Prostate gland (tissue), 2 donors: Measurements from ENCODE around the gene EP400. TPM values are rescaled to one million over a fixed set of nuclear protein-coding genes. Genes with fewer than 3 reads are reported as not detected.

Source experiments
- DNase-seq: peaks from one replicate; pipeline ENCODE4 v3.0.0-alpha.2; 2019; ENCODE audit warnings: low spot score
- H3K27ac ChIP-seq, 2 donors: fragments of 200-600 bp; sonication (generic); 2 replicates each; pipeline ENCODE4 v1.5.1; 2017 to 2019
- H3K27me3 ChIP-seq: fragments of 200-600 bp; sonication (generic); replicated peaks from 2 replicates; pipeline ENCODE4 v1.5.1; 2019; ENCODE audit not compliant: insufficient read depth
- H3K36me3 ChIP-seq, 2 donors: fragments of 200-600 bp; sonication (generic); 1 replicate in 1 of 2; 2 replicates in 1 of 2; pipeline versions ENCODE4 v1.5.1 to v1.8.1; 2017 to 2019
- H3K4me1 ChIP-seq: fragments of 200-600 bp; sonication (generic); replicated peaks from 2 replicates; pipeline ENCODE4 v1.5.1; 2019
- H3K4me3 ChIP-seq, 2 donors: fragments of 200-600 bp; sonication (generic); 2 replicates each; pipeline ENCODE4 v1.5.1; 2017 to 2019
- H3K9me3 ChIP-seq: fragments of 200-600 bp; sonication (generic); 2 replicates; pipeline ENCODE4 v1.5.1; 2017
- CTCF ChIP-seq, 4 experiments: fragments of 200-600 bp in 2 of 4; fragments of 450-650 bp in 2 of 4; sonication (generic) in 2 of 4; IDR thresholded peaks; 1 replicate in 3 of 4; 2 replicates in 1 of 4; pipeline ENCODE4 v1.5.1; 2016 to 2019; ENCODE audit warnings: antibody characterized with exemption in 4 of 4, mild to moderate bottlenecking in 2 of 4, moderate library complexity in 2 of 4
- POLR2A ChIP-seq: fragments of 450-650 bp; IDR thresholded peaks from one replicate; pipeline ENCODE4 v1.6.1; 2016; ENCODE audit warnings: antibody characterized with exemption, mild to moderate bottlenecking
- POLR2AphosphoS5 ChIP-seq: sonication (generic); formaldehyde crosslinking; IDR thresholded peaks from one replicate; pipeline ENCODE4 v1.6.1; 2017; ENCODE audit warnings: antibody characterized with exemption
- WGBS: methylation state at CpG from one replicate; pipeline ENCODE4 v1.1.5; 2018; 5-methylcytosine and 5-hydroxymethylcytosine counted together
- intact Hi-C: fragments of 100-400 bp; cut with DNase I; formaldehyde crosslinking; loops from one replicate; pipeline ENCODE4 v1.14.2; 2022
- total RNA-seq, 2 donors: library from RNA; depleted of rRNA; stranded (reverse); fragments of >200 nt; gene quantifications; one replicate each; pipeline ENCODE4 v1.1.0, GENCODE V29; 2016

Gene EP400
- total RNA-seq, 2 donors from 2014 or later, result 22.3 to 46.2 TPM

GRCh38 chr12:132094269-132094891 lies 144.6 kb downstream of the EP400 start:
- WGBS, result 94% methylated on average over 15 of the region's 16 CpGs
- DNase-seq, result no peak
- intact Hi-C loops, result no loop called here

GRCh38 chr12:132095520-132096409 lies 146.0 kb downstream of the EP400 start:
- intact Hi-C loops, result no loop called here
- no peak overlapping the region for H3K27ac ChIP-seq
- no peak for DNase-seq
- no peaks in the 10 kb centered on the region for H3K27me3 ChIP-seq
- H3K9me3 ChIP-seq, result no peaks in the 10 kb centered on the region
- H3K4me1 ChIP-seq, result no peaks in the 10 kb centered on the region
- H3K36me3 ChIP-seq, result no peaks in the 10 kb centered on the region
- TF ChIP-seq POLR2AphosphoS5 (no peak), POLR2A (no peak), CTCF (IDR thresholded peaks at IDR 0.05) (no peak)
- no peak overlapping the region for H3K4me3 ChIP-seq
- WGBS, result 96% methylated on average over 11 of the region's 11 CpGs

More at GRCh38 chr12:132094269-132094891, 144.6 kb downstream of the EP400 start:
- Histone ChIP-seq H3K4me1 (no peaks in the 10 kb centered on the region), H3K9me3 (no peaks in the 10 kb centered on the region), H3K27ac (no peak overlapping the region), H3K4me3 (no peak overlapping the region), H3K36me3 (no peaks in the 10 kb centered on the region), H3K27me3 (no peaks in the 10 kb centered on the region)
- TF ChIP-seq POLR2A (no peak), CTCF (IDR thresholded peaks at IDR 0.05) (no peak), POLR2AphosphoS5 (no peak)

GRCh38 chr12:132099739-132100138 lies 150.0 kb downstream of the EP400 start:
- 93% methylated on average over 12 of the region's 12 CpGs for WGBS
- no peak for TF ChIP-seq POLR2AphosphoS5
- TF ChIP-seq POLR2A, result no peak
- no peak for TF ChIP-seq CTCF (IDR thresholded peaks at IDR 0.05)
- no peak overlapping the region for H3K4me3 ChIP-seq
- H3K4me1 ChIP-seq, result no peaks in the 10 kb centered on the region
- H3K27me3 ChIP-seq, result no peaks in the 10 kb centered on the region
- H3K27ac ChIP-seq, result no peak overlapping the region
- DNase-seq, result no peak
- no peaks in the 10 kb centered on the region for H3K36me3 ChIP-seq
- no peaks in the 10 kb centered on the region for H3K9me3 ChIP-seq
- intact Hi-C loops, result no loop called here

- Histone ChIP-seq H3K4me3 (no peak overlapping the region), H3K9me3 (no peaks in the 10 kb centered on the region), H3K27me3 (no peaks in the 10 kb centered on the region), H3K4me1 (no peaks in the 10 kb centered on the region), H3K36me3 (no peaks in the 10 kb centered on the region), H3K27ac (no peak overlapping the region)
- no peak for TF ChIP-seq CTCF (IDR thresholded peaks at IDR 0.05)
- TF ChIP-seq POLR2AphosphoS5, result no peak
- no peak for TF ChIP-seq POLR2A
- intact Hi-C loops, result no loop called here
- 92% methylated on average over 13 of the region's 13 CpGs for WGBS
- no peak for DNase-seq
Measured at GRCh38 chr12:132100306-132101065, 150.7 kb downstream of the EP400 start.
